IMR-90 (cell line): ENCODE results near the gene CLNK. TPM values are rescaled to one million over a fixed set of nuclear protein-coding genes. Genes with fewer than 3 reads are reported as not detected.

Source experiments
- ATAC-seq: fragments of 200-7000 bp; cut with Tn5 transposase; 2 replicates; pipeline ENCODE4 v1.9.1; 2020; ENCODE audit warnings: low read depth, mild to moderate bottlenecking, moderate library complexity
- BruUV-seq: library from RNA; stranded (reverse); fragments of 400-500 nt; replicated peaks from 2 replicates; lab custom pipeline; 2021; lab: Mats Ljungman, UMichigan
- CTCF ChIA-PET: fragments of 300-600 bp; formaldehyde crosslinking; extraction: SDS; loops from one replicate; lab custom pipeline; 2021; ENCODE audit warnings: antibody characterized with exemption; lab: Yijun Ruan, JAX
- POLR2A ChIA-PET: fragments of 300-600 bp; sonication (Branson Sonifier 250); formaldehyde crosslinking; loops from one replicate; lab custom pipeline; 2022; ENCODE audit warnings: antibody characterized with exemption; ENCODE audit not compliant: unreplicated experiment; lab: Charles Lee
- DNase-seq: peaks from one replicate; pipeline ENCODE4 v3.0.0; 2013
- H2AFZ ChIP-seq: replicated peaks from 2 replicates; pipeline ENCODE3; 2013; ENCODE audit warnings: low read length, mild to moderate bottlenecking; ENCODE audit not compliant: poor library complexity
- H2AK5ac ChIP-seq: 2 replicates; pipeline ENCODE4 v1.6.1; 2013; ENCODE audit warnings: low read depth, low read length, inconsistent platforms
- H2AK9ac ChIP-seq: replicated peaks from 2 replicates; pipeline ENCODE3; 2013; ENCODE audit warnings: mild to moderate bottlenecking, low read depth, low read length, moderate library complexity; ENCODE audit not compliant: poor library complexity
- H2BK120ac ChIP-seq: 2 replicates; pipeline ENCODE4 v1.6.1; 2013; ENCODE audit warnings: low read depth, low read length, inconsistent platforms
- H2BK15ac ChIP-seq: 3 replicates; pipeline ENCODE4 v1.6.1; 2013; ENCODE audit warnings: low read depth, low read length, inconsistent platforms
- H2BK20ac ChIP-seq: 2 replicates; pipeline ENCODE4 v1.6.1; 2013; ENCODE audit warnings: low read depth, mild to moderate bottlenecking, inconsistent platforms, low read length, moderate library complexity
- H2BK5ac ChIP-seq: 2 replicates; pipeline ENCODE4 v1.6.1; 2013; ENCODE audit warnings: mild to moderate bottlenecking, low read depth, low read length, inconsistent platforms; ENCODE audit not compliant: poor library complexity, severe bottlenecking
- H3K14ac ChIP-seq: replicated peaks from 2 replicates; pipeline ENCODE4 v1.6.1; 2013; ENCODE audit warnings: low read depth, low read length, inconsistent platforms
- H3K18ac ChIP-seq: 2 replicates; pipeline ENCODE4 v1.6.1; 2013; ENCODE audit warnings: low read depth, low read length, control low read depth
- H3K23ac ChIP-seq: 2 replicates; pipeline ENCODE4 v1.6.1; 2013; ENCODE audit warnings: low read depth, low read length, inconsistent platforms
- H3K27ac ChIP-seq: 2 replicates; pipeline ENCODE4 v1.5.1; 2013; ENCODE audit warnings: mild to moderate bottlenecking, control low read depth, low read length; ENCODE audit not compliant: insufficient read depth
- H3K27me3 ChIP-seq: 2 replicates; pipeline ENCODE4 v1.6.1; 2013; ENCODE audit warnings: low read length; ENCODE audit not compliant: control insufficient read depth, insufficient read depth
- H3K36me3 ChIP-seq: 2 replicates; pipeline ENCODE4 v1.6.1; 2013; ENCODE audit warnings: low read length, mixed read lengths; ENCODE audit not compliant: control insufficient read depth, insufficient read depth
- H3K4ac ChIP-seq: 2 replicates; pipeline ENCODE4 v1.6.1; 2013; ENCODE audit warnings: low read depth, low read length, inconsistent platforms
- H3K4me1 ChIP-seq: 2 replicates; pipeline ENCODE4 v1.6.1; 2013; ENCODE audit warnings: low read length, mixed read lengths; ENCODE audit not compliant: control insufficient read depth, insufficient read depth
- H3K4me2 ChIP-seq: 2 replicates; pipeline ENCODE4 v1.6.1; 2013; ENCODE audit warnings: low read depth, mild to moderate bottlenecking, control low read depth, low read length, moderate library complexity
- H3K4me3 ChIP-seq: 2 replicates; pipeline ENCODE4 v1.5.1; 2013; ENCODE audit warnings: low read depth, mild to moderate bottlenecking, control low read depth, low read length, moderate library complexity; ENCODE audit not compliant: insufficient read depth
- H3K56ac ChIP-seq: 2 replicates; pipeline ENCODE4 v1.6.1; 2013; ENCODE audit warnings: low read length, inconsistent platforms; ENCODE audit not compliant: insufficient read depth; ENCODE audit errors: extremely low read depth
- H3K79me1 ChIP-seq, 2 experiments: 2 replicates each; pipeline ENCODE4 v1.6.1; 2013; ENCODE audit warnings: low read length in 2 of 2, inconsistent platforms in 1 of 2, low read depth in 1 of 2
- H3K9ac ChIP-seq: 2 replicates; pipeline ENCODE4 v1.6.1; 2013; ENCODE audit warnings: low read depth, low read length, control low read depth
- H3K9me1 ChIP-seq: 2 replicates; pipeline ENCODE4 v1.6.1; 2013; ENCODE audit warnings: low read length, inconsistent platforms; ENCODE audit not compliant: insufficient read depth
- H3K9me3 ChIP-seq: 2 replicates; pipeline ENCODE4 v1.6.1; 2013; ENCODE audit warnings: low read length; ENCODE audit not compliant: control insufficient read depth, insufficient read depth
- H4K20me1 ChIP-seq: 2 replicates; pipeline ENCODE4 v1.6.1; 2013; ENCODE audit warnings: low read length, inconsistent platforms; ENCODE audit not compliant: insufficient read depth
- H4K5ac ChIP-seq: 2 replicates; pipeline ENCODE4 v1.6.1; 2013; ENCODE audit warnings: mild to moderate bottlenecking, low read depth, low read length, control low read depth
- H4K8ac ChIP-seq, 2 experiments: 2 replicates each; pipeline ENCODE4 v1.6.1; 2013; ENCODE audit warnings: low read depth in 2 of 2, low read length in 2 of 2, control low read depth in 1 of 2, inconsistent platforms in 1 of 2
- H4K91ac ChIP-seq: 2 replicates; pipeline ENCODE4 v1.6.1; 2013; ENCODE audit warnings: low read depth, low read length, inconsistent platforms; ENCODE audit not compliant: insufficient read depth
- BHLHE40 ChIP-seq: fragments of 150-350 bp; IDR thresholded peaks from 2 replicates; pipeline ENCODE4 v1.6.1; 2016; ENCODE audit warnings: mild to moderate bottlenecking, low read depth, low read length
- CEBPB ChIP-seq: IDR thresholded peaks from 2 replicates; pipeline ENCODE4 v1.6.1; 2012; ENCODE audit warnings: low read depth, low read length, improper control_type of control experiment
- CHD1 ChIP-seq: IDR thresholded peaks from 2 replicates; pipeline ENCODE4 v1.6.1; 2012; ENCODE audit warnings: low read depth, low read length, improper control_type of control experiment
- FOS ChIP-seq: fragments of 150-350 bp; IDR thresholded peaks from 2 replicates; pipeline ENCODE4 v1.6.1; 2016; ENCODE audit warnings: low read depth, low read length
- MAFK ChIP-seq: IDR thresholded peaks from 2 replicates; pipeline ENCODE4 v1.6.1; 2012; ENCODE audit warnings: low read depth, low read length, improper control_type of control experiment
- MAZ ChIP-seq: IDR thresholded peaks from 2 replicates; pipeline ENCODE4 v1.6.1; 2012; ENCODE audit warnings: low read depth, mild to moderate bottlenecking, low read length, improper control_type of control experiment, moderate library complexity, borderline replicate concordance
- MXI1 ChIP-seq: IDR thresholded peaks from 2 replicates; pipeline ENCODE4 v1.6.1; 2012; ENCODE audit warnings: low read depth, mild to moderate bottlenecking, low read length, moderate library complexity, borderline replicate concordance
- NFE2L2 ChIP-seq: fragments of 150-350 bp; IDR thresholded peaks from 2 replicates; pipeline ENCODE4 v1.6.1; 2016; ENCODE audit warnings: low read depth, mild to moderate bottlenecking, low read length
- POLR2A ChIP-seq: IDR thresholded peaks from 2 replicates; pipeline ENCODE4 v1.6.1; 2012; ENCODE audit warnings: mild to moderate bottlenecking, low read depth, low read length
- RAD21 ChIP-seq: IDR thresholded peaks from 2 replicates; pipeline ENCODE4 v1.6.1; 2012; ENCODE audit warnings: low read length, improper control_type of control experiment
- RCOR1 ChIP-seq: IDR thresholded peaks from 2 replicates; pipeline ENCODE4 v1.6.1; 2012; ENCODE audit warnings: mild to moderate bottlenecking, low read length, improper control_type of control experiment; ENCODE audit not compliant: insufficient replicate concordance
- RFX5 ChIP-seq: IDR thresholded peaks from 2 replicates; pipeline ENCODE4 v1.8.0; 2012; ENCODE audit warnings: low read depth, mild to moderate bottlenecking, low read length, moderate library complexity
- SMC3 ChIP-seq: fragments of 150-350 bp; IDR thresholded peaks from 2 replicates; pipeline ENCODE4 v1.6.1; 2016; ENCODE audit warnings: low read depth, mild to moderate bottlenecking, antibody characterized with exemption, low read length, moderate library complexity
- WGBS, 2 experiments: methylation state at CpG; one replicate each; pipeline versions ENCODE4 v1.1.5 to v1.1.7; 2013; ENCODE audit warnings: missing lambda C conversion rate in 2 of 2; ENCODE audit not compliant: insufficient read length in 1 of 2; ENCODE audit errors: extremely low coverage in 2 of 2; 5-methylcytosine and 5-hydroxymethylcytosine counted together
- dilution Hi-C: fragments of 300-500 bp; cut with HindIII; formaldehyde crosslinking; loops from one replicate; pipeline ENCODE4 v1.14.3; 2018; ENCODE audit warnings: low sequenced_read_pairs; ENCODE audit not compliant: unreplicated experiment
- in situ Hi-C: fragments of 300-500 bp; cut with MboI; formaldehyde crosslinking; loops from 3 replicates; pipeline ENCODE4 v1.14.3; 2019; ENCODE audit warnings: low sequenced_read_pairs, inconsistent platforms, mixed read lengths
- intact Hi-C: fragments of 100-400 bp; cut with micrococcal nuclease; formaldehyde crosslinking; loops from 2 replicates; pipeline ENCODE4 v1.10.0; 2022
- polyA plus RNA-seq, 3 experiments: library from polyadenylated mRNA; depleted of rRNA; stranded (reverse); fragments of >200 nt; gene quantifications; 2 replicates each; pipeline ENCODE4 v1.2.3, GENCODE V29; 2012; ENCODE audit warnings: low replicate concordance in 1 of 3
- total RNA-seq: library from RNA; depleted of rRNA; stranded (reverse); fragments of >200 nt; gene quantifications from 2 replicates; pipeline ENCODE4 v1.2.3, GENCODE V29; 2012
- TF ChIP-seq, protein P1 (sequence below): conservative IDR thresholded peaks from 2 replicates; pipeline ENCODE4 v1.5.1; 2012; ENCODE audit warnings: mild to moderate bottlenecking, low read depth, low read length, improper control_type of control experiment
- TF ChIP-seq, protein P2 (sequence below): fragments of 150-350 bp; IDR thresholded peaks from 2 replicates; pipeline ENCODE4 v1.6.1; 2017; ENCODE audit warnings: mild to moderate bottlenecking, antibody characterized with exemption, low read length, low read depth
- TF ChIP-seq, protein P3 (sequence below): fragments of 150-350 bp; IDR thresholded peaks from 2 replicates; pipeline ENCODE4 v1.6.1; 2016; ENCODE audit warnings: low read depth, mild to moderate bottlenecking, low read length, moderate library complexity, borderline replicate concordance

CLNK gene
- total and polyA plus RNA-seq, 2 of the 4 experiments (the other 2 are of a cell fraction): not detected

- no peak overlapping the region for H2BK120ac ChIP-seq
- H3K27me3 ChIP-seq: no peaks in the 10 kb centered on the region
- peak overlapping the region; percentile 22 for H2BK5ac ChIP-seq
- H3K4ac ChIP-seq: peak overlapping the region; percentile 82
- peaks cover 2% of the 10 kb centered on the region; the same call in 1 of the 2 replicates for H3K9me3 ChIP-seq
- ChIA-PET POLR2A (no interaction called here), CTCF (no interaction called here)
- H3K36me3 ChIP-seq: peaks cover 18% of the 10 kb centered on the region
- H3K4me2 ChIP-seq: peak overlapping the region; percentile 70
- intact Hi-C loops (loop anchor here (2.0 kb wide), 1 partner anchor 339 kb away; the partner anchor contains the start of gene WDR1), dilution Hi-C loops (no loop called here), in situ Hi-C loops (no loop called here)
- peak overlapping the region; percentile 87 for H3K23ac ChIP-seq
- H4K91ac ChIP-seq: peak overlapping the region; percentile 82
- peak overlapping the region; percentile 87 to 91 for H4K8ac ChIP-seq
- peak overlapping the region; percentile 41 for H3K9ac ChIP-seq
- peak overlapping the region; percentile 99 for H2AFZ ChIP-seq
- H3K27ac ChIP-seq: peak overlapping the region; percentile 37; the same call in 1 of the 2 replicates
- H2AK5ac ChIP-seq: peak overlapping the region; percentile 66; the same call in 1 of the 2 replicates
- no peaks in the 10 kb centered on the region; the same call in 1 of the 2 replicates for H4K20me1 ChIP-seq
- H2BK15ac ChIP-seq: no peak overlapping the region; the same call in 2 of the 3 replicates
- no TSS peak for BruUV-seq
- H3K4me1 ChIP-seq: no peaks in the 10 kb centered on the region
- H2AK9ac ChIP-seq: peak overlapping the region; percentile 53
- H3K18ac ChIP-seq: peak overlapping the region; percentile 5; the same call in 1 of the 2 replicates
- 35% methylated on average over 5 of the region's 11 CpGs; no CpG with 5 or more reads in 1 of the 2 experiments for WGBS, 2 experiments
- ATAC-seq (no peak), DNase-seq (no peak)
- H3K4me3 ChIP-seq: peak overlapping the region; percentile 52
- H2BK20ac ChIP-seq: no peak overlapping the region
- no peaks in the 10 kb centered on the region for H3K9me1 ChIP-seq
- no peak for TF ChIP-seq BHLHE40
- TF ChIP-seq RCOR1: no peak
- no peak for TF ChIP-seq POLR2A
- no peak for TF ChIP-seq SMC3
- TF ChIP-seq, protein P1, sequence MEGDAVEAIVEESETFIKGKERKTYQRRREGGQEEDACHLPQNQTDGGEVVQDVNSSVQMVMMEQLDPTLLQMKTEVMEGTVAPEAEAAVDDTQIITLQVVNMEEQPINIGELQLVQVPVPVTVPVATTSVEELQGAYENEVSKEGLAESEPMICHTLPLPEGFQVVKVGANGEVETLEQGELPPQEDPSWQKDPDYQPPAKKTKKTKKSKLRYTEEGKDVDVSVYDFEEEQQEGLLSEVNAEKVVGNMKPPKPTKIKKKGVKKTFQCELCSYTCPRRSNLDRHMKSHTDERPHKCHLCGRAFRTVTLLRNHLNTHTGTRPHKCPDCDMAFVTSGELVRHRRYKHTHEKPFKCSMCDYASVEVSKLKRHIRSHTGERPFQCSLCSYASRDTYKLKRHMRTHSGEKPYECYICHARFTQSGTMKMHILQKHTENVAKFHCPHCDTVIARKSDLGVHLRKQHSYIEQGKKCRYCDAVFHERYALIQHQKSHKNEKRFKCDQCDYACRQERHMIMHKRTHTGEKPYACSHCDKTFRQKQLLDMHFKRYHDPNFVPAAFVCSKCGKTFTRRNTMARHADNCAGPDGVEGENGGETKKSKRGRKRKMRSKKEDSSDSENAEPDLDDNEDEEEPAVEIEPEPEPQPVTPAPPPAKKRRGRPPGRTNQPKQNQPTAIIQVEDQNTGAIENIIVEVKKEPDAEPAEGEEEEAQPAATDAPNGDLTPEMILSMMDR: no peak
- no peak for TF ChIP-seq CHD1
- TF ChIP-seq, protein P2, sequence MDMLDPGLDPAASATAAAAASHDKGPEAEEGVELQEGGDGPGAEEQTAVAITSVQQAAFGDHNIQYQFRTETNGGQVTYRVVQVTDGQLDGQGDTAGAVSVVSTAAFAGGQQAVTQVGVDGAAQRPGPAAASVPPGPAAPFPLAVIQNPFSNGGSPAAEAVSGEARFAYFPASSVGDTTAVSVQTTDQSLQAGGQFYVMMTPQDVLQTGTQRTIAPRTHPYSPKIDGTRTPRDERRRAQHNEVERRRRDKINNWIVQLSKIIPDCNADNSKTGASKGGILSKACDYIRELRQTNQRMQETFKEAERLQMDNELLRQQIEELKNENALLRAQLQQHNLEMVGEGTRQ: no peak
- TF ChIP-seq MXI1: no peak
- TF ChIP-seq, protein P3, sequence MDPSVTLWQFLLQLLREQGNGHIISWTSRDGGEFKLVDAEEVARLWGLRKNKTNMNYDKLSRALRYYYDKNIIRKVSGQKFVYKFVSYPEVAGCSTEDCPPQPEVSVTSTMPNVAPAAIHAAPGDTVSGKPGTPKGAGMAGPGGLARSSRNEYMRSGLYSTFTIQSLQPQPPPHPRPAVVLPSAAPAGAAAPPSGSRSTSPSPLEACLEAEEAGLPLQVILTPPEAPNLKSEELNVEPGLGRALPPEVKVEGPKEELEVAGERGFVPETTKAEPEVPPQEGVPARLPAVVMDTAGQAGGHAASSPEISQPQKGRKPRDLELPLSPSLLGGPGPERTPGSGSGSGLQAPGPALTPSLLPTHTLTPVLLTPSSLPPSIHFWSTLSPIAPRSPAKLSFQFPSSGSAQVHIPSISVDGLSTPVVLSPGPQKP: no peak
- no peak for TF ChIP-seq MAZ
- no peak for TF ChIP-seq MAFK
- no peak for TF ChIP-seq FOS
- TF ChIP-seq RFX5: no peak
- TF ChIP-seq CEBPB: no peak
- no peak for TF ChIP-seq NFE2L2
- TF ChIP-seq RAD21: no peak
- H4K5ac ChIP-seq: peak overlapping the region; percentile 38
- peak overlapping the region; percentile 79 for H3K14ac ChIP-seq
- peaks cover 17 to 29% of the 10 kb centered on the region in 2 experiments for H3K79me1 ChIP-seq
- H3K56ac ChIP-seq: peak overlapping the region; percentile 26; the same call in 1 of the 2 replicates
These were observed 228.3 kb downstream of the CLNK start for GRCh38 chr4:10456260-10456594.
